Measurements from ENCODE around the gene ADAM22.

Gene ADAM22

DNA sequence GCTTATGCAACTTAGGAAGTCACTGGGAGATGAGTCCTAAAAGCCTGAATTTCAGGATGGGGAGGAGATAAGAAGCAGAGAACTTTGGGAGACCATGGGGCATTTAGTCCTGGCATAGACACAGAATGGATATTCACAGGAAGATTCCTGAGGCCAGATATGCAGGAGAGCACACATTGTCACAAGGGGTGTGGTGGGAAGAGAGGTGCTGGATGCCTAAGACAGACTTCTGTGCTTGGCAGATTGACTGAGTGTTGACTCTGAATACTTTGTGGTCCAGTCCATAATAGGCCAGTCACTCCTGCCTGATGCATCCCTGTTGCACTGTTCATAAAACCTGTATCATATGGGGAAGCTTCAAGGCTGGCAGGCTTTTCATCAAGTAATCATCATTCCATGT lies 267.3 kb downstream of the ADAM22 start:
- no peak overlapping the region for H3K4me3 ChIP-seq (ENCODE audit: low read depth in 1 of 2, low read length in 1 of 2)
- H3K36me3 ChIP-seq = peaks cover 54% of the 10 kb centered on the region
- TF ChIP-seq, protein P1, sequence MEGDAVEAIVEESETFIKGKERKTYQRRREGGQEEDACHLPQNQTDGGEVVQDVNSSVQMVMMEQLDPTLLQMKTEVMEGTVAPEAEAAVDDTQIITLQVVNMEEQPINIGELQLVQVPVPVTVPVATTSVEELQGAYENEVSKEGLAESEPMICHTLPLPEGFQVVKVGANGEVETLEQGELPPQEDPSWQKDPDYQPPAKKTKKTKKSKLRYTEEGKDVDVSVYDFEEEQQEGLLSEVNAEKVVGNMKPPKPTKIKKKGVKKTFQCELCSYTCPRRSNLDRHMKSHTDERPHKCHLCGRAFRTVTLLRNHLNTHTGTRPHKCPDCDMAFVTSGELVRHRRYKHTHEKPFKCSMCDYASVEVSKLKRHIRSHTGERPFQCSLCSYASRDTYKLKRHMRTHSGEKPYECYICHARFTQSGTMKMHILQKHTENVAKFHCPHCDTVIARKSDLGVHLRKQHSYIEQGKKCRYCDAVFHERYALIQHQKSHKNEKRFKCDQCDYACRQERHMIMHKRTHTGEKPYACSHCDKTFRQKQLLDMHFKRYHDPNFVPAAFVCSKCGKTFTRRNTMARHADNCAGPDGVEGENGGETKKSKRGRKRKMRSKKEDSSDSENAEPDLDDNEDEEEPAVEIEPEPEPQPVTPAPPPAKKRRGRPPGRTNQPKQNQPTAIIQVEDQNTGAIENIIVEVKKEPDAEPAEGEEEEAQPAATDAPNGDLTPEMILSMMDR (IDR thresholded peaks at IDR 0.05) = no peak
- no peaks in the 10 kb centered on the region for H3K9me3 ChIP-seq
- no peaks in the 10 kb centered on the region for H3K27me3 ChIP-seq
- no peaks in the 10 kb centered on the region for H3K4me1 ChIP-seq (ENCODE audit: control insufficient read depth in 1 of 2, insufficient read depth in 1 of 2, low read depth in 1 of 2, low read length in 1 of 2)
- no peak overlapping the region for H3K27ac ChIP-seq

DNA sequence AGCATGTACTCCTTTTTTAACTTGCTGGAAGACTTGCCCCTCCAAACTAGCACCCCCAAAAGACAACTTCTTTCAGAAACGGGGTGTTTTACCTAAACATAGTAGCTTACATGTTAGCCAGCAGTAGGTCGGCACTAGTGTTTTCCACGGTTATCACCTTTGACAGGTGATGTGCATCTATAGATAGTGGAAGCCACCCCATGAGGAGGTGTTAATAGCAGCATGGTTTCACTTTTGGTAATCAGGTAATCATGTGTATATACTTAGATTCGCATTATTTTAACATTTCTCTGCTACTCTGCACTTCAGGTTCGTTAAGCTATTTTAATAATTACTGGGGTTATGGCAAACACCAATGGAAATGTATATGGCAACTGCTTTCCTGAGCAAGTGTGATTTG lies 268.2 kb downstream of the ADAM22 start:
- Histone ChIP-seq H3K9me3 (no peaks in the 10 kb centered on the region), H3K4me3 (ENCODE audit: low read depth in 1 of 2, low read length in 1 of 2) (no peak overlapping the region), H3K27ac (no peak overlapping the region), H3K4me1 (ENCODE audit: control insufficient read depth in 1 of 2, insufficient read depth in 1 of 2, low read depth in 1 of 2, low read length in 1 of 2) (no peaks in the 10 kb centered on the region), H3K36me3 (peaks cover 64% of the 10 kb centered on the region), H3K27me3 (no peaks in the 10 kb centered on the region)
- TF ChIP-seq, protein P1 (IDR thresholded peaks at IDR 0.05) = no peak

GRCh38 chr7:88202799-88203198 lies 268.7 kb downstream of the ADAM22 start:
- Histone ChIP-seq H3K27ac (no peak overlapping the region), H3K27me3 (no peaks in the 10 kb centered on the region), H3K4me1 (ENCODE audit: control insufficient read depth in 1 of 2, insufficient read depth in 1 of 2, low read depth in 1 of 2, low read length in 1 of 2) (no peaks in the 10 kb centered on the region), H3K4me3 (ENCODE audit: low read depth in 1 of 2, low read length in 1 of 2) (no peak overlapping the region), H3K36me3 (peaks cover 69% of the 10 kb centered on the region), H3K9me3 (no peaks in the 10 kb centered on the region)
- TF ChIP-seq, protein P1 (IDR thresholded peaks at IDR 0.05) = no peak

DNA sequence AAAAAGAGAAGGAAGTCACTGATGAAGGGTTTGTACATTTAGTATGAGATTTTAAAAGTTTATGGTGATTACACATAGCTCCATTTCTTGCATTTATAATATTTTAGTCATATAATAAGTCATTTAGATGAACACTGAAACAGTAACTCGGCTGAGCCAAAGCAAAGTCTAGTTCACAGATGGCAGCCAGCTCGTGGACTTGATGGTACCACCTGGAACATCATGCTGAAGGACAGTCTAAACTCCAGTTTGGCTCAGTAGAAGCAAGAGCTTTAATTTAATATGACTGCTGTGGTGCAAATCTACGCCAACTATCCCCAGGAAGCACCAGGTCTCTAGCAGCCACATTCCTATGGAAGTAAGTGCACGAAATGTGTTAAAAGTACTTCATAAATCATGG lies 269.4 kb downstream of the ADAM22 start:
- H3K27me3 ChIP-seq = no peaks in the 10 kb centered on the region
- no peaks in the 10 kb centered on the region for H3K4me1 ChIP-seq (ENCODE audit: control insufficient read depth in 1 of 2, insufficient read depth in 1 of 2, low read depth in 1 of 2, low read length in 1 of 2)
- no peaks in the 10 kb centered on the region for H3K9me3 ChIP-seq
- H3K4me3 ChIP-seq (ENCODE audit: low read depth in 1 of 2, low read length in 1 of 2) = no peak overlapping the region
- peaks cover 75% of the 10 kb centered on the region for H3K36me3 ChIP-seq
- TF ChIP-seq, protein P1 (IDR thresholded peaks at IDR 0.05) = no peak
- H3K27ac ChIP-seq = no peak overlapping the region

DNA sequence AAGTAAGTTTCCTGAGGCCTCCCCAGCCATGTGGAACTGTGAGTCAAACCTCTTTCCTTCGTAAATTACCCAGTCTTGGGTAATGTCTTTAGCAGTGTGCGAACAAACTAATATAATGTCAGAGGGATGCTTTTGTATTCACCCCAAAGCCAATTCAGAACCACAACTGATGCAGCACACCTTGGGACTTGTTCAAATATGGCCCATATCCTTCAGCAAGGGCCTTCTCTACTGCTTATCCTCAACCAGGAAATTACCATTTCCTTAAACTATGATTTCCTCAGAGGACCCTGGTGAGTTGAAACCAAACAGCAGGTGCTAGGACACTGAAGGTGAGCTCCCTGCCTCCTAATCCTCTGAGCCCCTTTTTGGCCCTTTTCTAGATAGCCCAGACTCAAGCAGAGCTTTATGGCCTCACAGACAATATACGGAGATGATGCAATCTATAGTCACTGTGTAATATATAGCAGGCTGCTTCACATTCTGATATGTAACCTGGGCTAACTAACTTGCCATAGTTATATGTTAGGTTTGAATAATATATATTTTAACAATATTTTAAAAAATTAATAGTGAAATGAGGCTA lies 270.6 kb downstream of the ADAM22 start:
- H3K36me3 ChIP-seq = peaks cover 87% of the 10 kb centered on the region
- H3K27me3 ChIP-seq = no peaks in the 10 kb centered on the region
- TF ChIP-seq, protein P1 (IDR thresholded peaks at IDR 0.05) = no peak
- no peak overlapping the region for H3K27ac ChIP-seq
- no peak overlapping the region for H3K4me3 ChIP-seq (ENCODE audit: low read depth in 1 of 2, low read length in 1 of 2)
- no peaks in the 10 kb centered on the region for H3K9me3 ChIP-seq
- H3K4me1 ChIP-seq (ENCODE audit: control insufficient read depth in 1 of 2, insufficient read depth in 1 of 2, low read depth in 1 of 2, low read length in 1 of 2) = no peaks in the 10 kb centered on the region

GRCh38 chr7:88205179-88205578 lies 271.1 kb downstream of the ADAM22 start:
- Histone ChIP-seq H3K36me3 (peaks cover 93% of the 10 kb centered on the region), H3K4me1 (ENCODE audit: control insufficient read depth in 1 of 2, insufficient read depth in 1 of 2, low read depth in 1 of 2, low read length in 1 of 2) (no peaks in the 10 kb centered on the region), H3K4me3 (ENCODE audit: low read depth in 1 of 2, low read length in 1 of 2) (no peak overlapping the region), H3K27me3 (no peaks in the 10 kb centered on the region), H3K27ac (no peak overlapping the region), H3K9me3 (no peaks in the 10 kb centered on the region)
- TF ChIP-seq, protein P1 (IDR thresholded peaks at IDR 0.05) = no peak

All from neutrophil (primary cell).